GM18508 (cell line): ENCODE data around the gene MYL7.
A peak's percentile ranks its signal among the peaks of the same experiment; 100 is the strongest.
"Not testable (repeated sequence)": the region's sequence is repeated elsewhere in the genome, so short reads cannot be mapped to it uniquely, and the experiment has no call there.

Experiments
- ATAC-seq: cut with Tn5 transposase; IDR thresholded peaks from one replicate; pipeline ENCODE4 v1.9.1; 2021; ENCODE audit warnings: moderate number of reproducible peaks; ENCODE audit not compliant: insufficient read depth, unreplicated experiment

Gene MYL7

DNA sequence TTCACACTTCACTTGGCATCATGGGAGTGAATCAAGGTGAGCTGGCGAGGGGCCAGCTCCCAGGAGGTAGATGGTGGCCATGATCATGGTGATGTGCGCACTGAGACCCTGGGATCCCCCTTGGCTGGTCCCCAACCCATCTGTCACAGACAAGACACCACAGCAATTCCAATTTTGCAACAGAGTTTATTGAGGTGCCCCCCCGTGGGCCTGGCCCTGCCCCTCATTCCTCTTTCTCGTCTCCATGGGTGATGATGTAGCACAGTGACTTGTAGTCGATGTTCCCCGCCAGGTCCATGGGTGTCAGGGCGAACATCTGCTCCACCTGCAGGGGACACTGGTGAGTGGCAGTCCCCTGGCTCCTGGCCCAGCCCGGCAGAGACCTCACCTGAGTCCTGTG lies 2.4 kb downstream of the MYL7 start:
- ATAC-seq, result no peak

DNA sequence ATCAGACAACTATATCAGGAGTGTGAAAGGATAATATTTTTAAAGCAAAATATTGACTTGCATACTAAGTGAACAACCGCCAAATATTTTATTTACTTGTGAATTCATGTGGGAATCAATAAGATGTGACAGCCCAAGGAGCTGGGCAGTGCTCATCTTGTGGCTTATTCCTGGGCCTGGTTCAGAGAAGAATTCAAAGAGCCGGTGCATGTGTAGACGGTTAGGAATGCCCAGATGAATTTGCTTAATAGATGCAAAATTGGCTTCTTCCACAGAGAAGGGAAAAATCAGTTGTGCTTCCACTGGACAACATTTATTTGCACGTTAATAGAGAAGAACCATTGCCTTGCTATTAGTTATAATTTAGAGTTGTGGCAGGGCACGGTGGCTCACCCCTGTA lies 4.4 kb downstream of the MYL7 start:
- ATAC-seq, result no peak

DNA sequence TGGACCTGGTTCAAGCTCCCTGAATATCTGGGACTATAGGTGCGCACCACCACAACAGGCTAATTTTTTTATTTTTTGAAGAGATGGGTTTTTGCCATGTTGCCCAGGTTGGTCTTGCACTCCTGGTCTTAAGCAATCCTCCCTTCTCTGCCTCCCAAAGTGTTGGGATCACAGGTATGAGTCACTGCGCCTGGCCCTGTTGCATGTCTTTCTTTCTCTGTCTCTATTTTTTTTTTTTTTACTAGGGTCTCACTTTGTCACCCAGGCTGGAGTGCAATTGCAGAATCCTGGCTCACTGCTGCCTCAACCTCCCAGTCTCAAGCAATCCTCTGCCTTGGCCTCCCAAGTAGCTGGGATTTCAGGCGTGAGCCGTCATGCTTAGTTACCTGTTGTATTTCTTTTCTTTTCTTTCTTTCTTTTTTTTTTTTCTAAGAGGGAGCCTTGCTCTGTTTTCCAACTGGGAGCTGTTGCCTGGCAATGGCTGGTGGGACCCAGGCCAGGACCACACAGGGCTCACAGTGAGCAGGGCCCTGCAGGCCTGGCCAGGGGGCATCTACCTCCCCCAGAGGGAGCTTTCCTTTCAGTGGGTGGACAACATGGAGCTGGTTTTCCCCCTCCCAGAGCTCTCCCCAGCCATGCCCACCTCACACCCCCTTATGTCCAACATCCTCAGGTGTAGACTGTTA lies 6.0 kb downstream of the MYL7 start:
- no peak for ATAC-seq

DNA sequence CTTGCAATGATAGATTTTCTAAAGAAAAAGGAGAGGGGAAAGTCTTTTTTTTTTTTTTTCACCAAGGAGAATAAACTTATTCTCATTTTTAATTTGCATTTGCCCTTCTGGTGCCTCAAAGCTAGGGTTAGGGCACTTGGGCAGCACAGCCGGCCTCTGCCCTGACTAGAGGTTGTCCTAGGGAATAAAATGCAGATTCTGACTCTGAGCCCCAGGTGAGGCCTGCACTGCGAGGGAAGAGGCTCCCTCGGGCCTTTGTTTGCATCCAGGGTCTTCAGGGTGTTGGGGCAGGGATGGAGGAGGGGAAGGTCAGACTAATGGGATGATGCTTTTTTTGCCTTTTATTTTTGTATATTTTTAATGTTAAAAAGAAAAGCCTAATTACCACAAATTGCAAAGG lies 7.8 kb downstream of the MYL7 start:
- no peak for ATAC-seq

DNA sequence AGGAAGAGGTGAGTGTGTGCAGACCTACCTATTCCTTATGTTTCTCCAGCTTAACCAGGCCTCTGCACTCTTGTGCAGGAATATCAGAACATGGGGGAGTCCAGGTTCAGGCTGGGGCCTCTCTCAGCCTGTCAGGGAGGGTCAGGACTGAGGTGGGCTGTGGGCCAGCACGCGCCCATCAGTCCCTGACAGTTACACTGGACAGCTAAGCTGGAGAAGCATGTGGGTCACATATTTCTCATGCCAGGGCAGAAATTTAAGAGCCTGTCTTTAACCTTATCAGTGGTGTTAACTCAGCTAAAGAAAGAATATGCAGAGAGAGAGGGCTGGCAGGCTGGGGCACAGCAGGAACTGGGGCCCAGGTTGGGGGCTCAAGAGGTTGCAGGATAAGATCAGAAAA lies 9.1 kb downstream of the MYL7 start:
- ATAC-seq, result no peak

DNA sequence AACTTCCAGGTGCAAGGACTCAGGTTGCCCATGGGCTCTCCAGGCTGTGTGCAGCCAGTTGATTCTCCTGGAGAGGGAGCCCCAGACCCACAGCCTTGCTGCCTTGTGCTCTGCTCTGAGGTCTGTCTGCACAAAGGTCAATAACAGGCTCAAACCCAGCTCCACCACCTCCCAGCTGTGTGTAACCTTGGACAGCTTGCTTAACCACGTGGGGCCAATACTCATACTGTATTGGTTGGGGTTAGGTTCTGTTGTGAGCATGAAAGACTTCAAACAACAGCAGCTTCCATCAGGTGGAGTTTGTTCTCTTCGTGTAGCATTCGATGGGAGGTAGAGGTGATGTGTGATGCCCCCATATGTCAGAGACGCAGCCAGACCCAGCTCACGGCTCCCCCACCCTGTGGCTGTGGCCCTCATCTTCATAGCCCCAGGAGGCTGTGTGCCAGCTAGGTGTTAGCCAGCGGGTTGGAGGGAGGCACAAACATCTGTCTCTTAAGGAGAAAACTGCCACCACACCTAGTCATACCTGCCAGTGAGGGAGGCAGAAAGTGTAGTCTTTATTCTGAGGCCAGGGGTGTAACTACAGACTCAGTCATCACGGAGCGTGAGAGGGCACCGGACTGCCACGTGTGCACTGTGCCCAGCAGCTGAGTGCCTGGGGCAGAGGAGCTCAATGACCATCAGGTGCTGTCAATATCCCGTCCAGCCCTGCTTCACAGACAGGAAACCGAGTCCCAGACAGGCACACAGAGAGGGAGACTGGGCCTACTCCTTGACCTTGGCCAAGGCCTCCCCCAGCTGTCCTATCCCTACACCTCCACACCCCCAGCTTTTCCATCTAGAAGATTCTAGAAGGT lies 9.7 kb downstream of the MYL7 start:
- no peak for ATAC-seq

DNA sequence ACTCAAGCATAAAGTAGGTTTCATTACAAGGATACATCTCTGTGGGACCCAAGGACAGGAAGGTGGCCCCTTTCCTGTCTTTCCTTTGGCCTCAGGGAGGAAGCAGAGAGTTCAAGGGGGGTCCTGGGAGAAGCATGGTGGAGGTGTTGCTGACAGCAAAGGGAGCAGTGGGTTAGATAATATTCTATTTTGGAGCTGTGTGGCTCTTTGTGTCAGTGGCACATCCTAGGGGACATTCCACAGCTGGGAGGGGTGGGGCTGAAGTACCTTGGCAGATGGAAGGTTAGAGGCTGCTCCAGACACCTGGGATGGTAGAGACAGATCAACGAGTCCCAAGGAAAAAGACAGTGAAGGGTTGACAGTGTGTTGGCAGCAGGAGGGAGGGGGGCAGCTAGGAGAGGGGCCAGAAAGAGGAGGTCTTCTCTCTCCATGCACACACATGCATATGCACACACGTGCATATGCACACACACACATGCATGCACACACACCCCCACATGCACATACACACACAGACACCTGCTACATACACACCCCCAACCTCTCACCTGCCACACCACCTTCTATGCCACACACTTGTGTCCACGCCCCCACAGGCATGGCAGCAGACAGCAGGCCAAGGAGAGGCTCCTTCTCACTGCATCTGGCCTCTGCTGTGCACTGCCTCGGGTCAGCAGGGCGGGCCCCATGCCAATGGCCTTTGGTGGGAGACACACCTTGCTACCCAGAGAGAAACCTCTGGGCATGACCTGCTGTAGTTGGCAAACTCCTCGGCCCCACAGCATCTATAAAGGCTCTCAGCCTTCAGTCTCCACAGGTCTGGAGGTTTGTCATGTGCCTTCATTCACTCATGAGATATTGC lies 12.2 kb downstream of the MYL7 start:
- no peak for ATAC-seq

DNA sequence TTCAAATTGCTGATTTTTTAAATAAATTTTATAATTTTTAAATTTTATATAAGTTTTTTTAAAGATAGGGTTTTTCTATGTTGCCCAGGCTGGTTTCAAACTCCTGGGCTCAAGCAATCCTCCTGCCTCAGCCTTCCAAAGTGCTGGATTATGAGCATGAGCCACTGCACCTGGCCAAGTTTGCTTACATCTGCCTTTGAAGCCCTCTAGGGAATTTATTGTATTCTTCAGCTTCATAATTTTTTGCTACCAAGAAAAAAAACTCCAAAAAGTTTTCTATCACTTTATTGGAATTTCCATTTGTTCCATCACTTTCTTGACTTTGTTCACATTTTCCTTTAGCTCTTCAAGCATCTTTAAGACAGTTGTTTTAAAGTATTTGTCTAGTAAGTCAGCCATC lies 14.0 kb downstream of the MYL7 start:
- ATAC-seq, result no peak

DNA sequence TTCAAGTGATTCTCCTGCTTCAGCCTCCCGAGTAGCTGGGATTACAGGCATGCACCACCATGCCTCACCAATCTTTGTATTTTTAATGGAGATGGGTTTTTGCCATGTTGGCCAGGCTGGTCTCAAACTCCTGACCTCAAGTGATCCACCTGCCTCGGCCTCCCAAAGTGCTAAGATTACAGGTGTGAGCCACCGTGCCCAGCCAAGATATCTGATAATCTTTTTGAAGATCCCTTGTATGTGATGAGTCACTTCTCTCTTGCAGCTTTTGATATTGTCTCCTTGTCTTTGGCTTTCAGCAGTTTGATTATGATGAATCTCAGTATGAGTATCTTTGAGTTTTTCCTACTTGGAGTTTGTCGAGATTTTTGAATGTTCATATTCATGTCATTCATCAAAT lies 14.6 kb downstream of the MYL7 start:
- ATAC-seq, result not testable (repeated sequence)

DNA sequence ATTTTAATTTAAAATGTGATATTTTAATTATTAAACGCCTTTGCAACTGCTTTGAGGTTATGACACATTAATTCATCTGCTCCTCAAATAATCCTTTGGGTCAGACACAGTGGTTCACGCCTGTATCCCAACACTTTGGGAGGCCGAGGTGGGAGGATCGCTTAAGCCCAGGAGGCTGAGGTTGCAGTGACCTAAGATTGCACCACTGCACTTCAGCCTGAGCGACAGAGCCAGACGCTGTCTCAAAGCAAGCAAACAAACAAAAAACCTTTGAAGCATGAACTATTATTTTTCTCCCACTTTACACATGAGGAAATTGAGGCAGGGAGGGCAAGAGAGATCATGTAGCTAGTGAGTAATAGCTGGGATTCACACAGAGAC lies 16.3 kb downstream of the MYL7 start:
- ATAC-seq, result no peak

DNA sequence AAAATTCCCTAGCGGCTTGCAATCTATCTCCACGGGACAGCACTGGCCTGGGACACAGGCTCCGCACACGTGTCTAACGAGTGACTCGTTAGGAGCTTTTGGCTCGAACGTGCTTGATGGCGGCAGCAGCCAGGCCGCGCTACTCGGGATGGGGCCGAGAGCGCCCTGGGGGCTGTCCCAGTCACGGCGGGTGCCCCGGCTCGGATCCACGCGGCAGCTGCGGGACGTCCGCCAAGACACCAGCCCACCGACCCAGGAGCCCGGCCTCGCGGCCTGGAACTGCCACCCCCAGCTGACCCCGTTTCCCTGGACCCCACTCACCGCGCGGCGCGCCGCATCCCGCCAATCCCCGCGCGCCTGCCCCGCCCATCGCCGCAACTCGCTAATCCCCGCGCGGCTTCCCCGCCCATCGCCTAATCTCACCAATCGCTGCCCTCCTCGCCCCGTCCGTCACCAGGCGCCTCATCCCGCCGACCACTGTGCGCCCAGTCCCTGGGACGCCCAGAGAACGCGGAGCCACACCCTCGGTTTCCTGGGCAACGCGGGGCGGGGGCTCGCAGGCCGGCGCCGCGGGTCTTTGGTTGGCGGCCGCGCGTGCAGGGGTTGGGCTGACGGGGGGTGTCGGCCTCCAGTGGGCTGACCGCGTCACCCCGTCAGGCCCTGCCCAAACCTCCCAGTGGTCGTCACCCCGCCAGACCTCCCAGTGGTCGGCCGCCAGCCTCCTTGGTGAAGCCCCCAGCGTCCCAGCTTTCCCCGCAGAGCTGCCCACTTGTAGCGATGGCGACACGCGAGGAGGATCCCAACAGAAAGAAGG lies 17.7 kb downstream of the MYL7 start, which contains the start of gene POLD2:
Gene POLD2, minus strand, starts transcription at position 359 of the 814 bp plus-strand sequence. CDS start 1,495 bp downstream, outside the sequence.
- peak; percentile 82 for ATAC-seq

DNA sequence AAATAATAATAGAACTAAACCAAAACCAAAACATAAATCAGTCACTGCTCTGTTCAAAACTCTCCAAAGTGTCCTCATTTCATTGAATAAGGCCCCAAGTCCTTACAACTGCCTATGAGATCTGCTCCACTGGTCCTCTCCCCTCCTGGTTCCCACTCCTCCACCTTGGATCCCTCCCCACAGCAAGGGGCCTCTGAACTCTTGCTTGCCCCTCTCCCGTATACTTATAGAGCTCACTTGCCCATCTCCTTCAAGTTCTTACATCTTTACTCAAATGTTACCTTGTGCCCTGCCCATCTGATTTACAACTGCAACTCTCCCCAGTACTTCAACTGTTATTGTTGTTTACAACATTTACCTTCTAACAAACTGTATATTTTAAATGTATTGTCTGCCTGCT lies 18.6 kb downstream of the MYL7 start:
- ATAC-seq, result no peak

DNA sequence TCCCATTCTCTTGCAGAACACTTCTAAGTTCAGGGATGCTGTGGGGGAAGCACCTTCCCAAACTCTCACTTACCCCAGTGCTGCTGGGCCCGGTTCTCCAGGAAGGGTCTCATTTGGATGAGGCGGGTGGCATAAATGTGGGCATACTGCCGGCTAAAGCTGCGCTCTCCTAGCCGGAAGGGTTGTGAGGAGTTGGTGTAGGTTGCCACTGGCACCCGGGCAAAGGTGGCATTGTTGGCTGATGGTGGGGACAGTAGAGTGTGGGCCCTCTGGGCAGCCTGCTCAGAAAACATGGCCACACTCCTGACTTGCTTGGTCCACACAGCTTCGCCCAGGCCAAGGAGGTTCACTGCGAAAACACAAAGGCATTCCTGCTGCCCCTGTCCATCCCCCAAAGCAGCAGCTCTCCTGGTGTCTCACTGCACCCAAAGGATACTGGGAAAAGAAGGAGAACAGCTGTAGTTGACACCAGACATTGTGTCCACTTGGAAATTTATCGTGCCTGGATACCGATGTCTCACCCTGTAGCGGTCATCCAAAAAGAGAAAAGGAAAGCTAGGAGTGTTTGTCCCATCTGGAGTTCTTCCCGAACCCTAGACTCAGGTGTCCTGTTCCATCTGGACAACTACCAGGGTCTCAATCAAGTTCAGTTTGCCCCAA lies 19.2 kb downstream of the MYL7 start:
- no peak for ATAC-seq

DNA sequence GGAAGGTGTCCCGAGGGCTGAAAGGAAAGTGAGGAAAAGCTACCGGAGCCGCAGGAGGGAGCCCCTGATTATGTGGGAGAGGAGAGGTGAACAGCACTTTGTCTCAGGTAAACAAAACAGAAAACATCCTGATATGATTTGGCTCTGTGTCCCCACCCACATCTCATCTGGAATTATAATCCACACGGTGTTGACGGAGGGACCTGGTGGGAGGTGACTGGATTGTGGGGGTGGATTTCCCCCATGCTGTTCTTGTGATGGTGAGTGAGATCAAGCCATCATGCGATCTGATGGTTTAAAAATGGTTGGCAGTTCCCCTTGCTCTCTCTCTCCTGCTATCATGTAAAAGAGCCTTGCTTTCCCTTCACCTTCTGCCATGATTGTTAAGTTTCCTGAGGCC lies 20.7 kb downstream of the MYL7 start:
- ATAC-seq, result no peak

DNA sequence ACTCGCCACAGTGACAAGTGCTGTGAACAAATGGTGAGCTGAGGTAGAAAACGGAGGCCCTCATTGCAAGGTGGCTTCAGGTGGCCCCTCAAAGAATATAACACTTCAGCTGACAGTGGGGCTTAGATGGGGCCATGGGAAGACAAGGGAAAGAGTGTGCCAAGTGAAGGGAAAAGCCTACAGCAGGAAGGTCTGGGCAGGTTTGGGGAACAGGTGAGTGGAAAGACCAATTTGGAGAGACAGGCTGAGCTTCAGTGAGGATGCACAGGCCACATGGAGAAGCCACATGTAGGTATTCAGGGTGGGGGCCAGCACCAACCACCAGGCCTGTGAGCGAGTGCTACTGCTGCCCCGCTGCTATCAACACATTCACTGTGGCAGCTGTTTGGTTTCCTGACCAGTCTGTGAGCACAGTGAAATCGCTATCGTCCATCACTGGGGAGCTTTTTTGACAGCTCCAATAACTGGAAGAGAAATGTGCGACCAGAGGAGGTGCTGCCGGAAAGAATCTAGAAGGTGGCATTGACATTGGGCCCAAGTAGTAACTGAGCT lies 21.2 kb downstream of the MYL7 start:
- ATAC-seq, result no peak

DNA sequence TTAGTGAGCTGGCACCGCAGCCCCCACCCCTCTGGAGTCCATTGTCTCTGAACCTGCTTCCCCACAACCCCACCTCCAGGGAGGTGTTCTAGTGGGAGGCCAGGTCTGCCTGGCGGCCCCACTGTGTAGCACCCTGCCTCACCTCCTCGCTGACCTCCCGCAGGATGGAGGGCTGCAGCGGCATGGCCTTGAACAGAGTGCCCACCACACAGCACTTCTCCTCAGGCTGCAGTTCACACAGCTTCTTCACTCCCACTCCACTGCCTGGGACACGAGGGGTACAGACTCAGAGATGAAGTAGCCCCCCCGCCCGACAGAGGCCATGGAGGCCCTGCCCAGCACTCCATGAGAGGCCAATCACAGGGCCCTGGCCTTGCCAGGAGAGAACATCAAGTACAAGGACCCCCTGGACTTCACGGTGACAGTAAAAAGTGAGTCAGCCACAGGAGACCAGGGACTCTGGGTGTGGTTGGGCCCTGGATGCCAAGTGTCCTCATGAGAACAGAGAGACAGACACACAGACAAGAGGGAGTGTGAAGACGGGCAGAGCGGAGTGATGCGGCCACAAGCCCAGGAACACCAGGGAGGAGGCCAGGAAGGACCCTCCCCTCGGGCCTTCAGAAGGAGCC lies 23.2 kb downstream of the MYL7 start:
- no peak for ATAC-seq

DNA sequence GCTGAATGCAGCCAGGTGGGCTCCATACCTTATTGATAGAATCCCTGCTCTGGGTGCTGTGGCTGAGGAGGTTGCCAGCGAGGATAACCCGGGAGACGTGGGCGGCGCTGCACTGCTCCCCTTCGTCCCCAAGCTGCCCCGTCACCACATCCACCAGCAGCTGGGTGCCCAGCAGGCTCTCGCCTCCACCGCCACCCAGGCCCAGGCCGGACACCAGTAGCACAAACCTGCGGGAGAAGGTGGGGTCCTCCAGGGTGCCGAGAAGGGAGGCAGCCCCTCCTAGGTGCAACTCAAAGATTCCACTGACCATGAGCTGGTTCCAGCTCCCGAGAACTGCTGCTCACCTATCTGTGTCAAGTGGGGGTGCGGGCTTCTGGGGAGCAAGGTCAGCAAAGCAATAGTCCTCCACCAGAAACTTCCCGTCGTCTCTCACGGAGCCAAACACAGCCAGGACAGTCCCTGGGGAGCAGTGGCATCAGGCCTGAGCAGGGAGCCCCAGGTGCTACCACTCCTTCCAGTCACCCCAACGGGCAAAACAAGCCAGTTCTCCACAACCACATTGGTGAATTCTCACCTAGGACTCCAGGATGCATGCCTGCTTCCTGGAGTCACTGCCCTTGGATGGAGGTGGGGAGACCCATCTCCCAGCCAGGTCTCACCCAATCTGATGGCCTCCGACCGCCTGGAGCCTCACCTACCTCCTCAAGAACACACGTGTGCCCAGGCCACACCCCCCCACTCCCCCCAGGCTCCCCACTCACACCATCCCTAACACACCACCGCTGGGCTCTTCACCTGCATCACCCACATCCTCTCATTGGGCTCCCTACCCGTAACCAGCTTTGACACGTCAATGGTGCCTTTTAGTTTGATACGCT lies 24.1 kb downstream of the MYL7 start:
- ATAC-seq, result no peak
